ENCODE data around the gene MAFG. TPM values are rescaled to one million over a fixed set of nuclear protein-coding genes. Genes with fewer than 3 reads are reported as not detected.

MAFG gene
- total and polyA plus RNA-seq, 2 experiments from 2014 or later, result 17.2 to 33.4 TPM

DNA sequence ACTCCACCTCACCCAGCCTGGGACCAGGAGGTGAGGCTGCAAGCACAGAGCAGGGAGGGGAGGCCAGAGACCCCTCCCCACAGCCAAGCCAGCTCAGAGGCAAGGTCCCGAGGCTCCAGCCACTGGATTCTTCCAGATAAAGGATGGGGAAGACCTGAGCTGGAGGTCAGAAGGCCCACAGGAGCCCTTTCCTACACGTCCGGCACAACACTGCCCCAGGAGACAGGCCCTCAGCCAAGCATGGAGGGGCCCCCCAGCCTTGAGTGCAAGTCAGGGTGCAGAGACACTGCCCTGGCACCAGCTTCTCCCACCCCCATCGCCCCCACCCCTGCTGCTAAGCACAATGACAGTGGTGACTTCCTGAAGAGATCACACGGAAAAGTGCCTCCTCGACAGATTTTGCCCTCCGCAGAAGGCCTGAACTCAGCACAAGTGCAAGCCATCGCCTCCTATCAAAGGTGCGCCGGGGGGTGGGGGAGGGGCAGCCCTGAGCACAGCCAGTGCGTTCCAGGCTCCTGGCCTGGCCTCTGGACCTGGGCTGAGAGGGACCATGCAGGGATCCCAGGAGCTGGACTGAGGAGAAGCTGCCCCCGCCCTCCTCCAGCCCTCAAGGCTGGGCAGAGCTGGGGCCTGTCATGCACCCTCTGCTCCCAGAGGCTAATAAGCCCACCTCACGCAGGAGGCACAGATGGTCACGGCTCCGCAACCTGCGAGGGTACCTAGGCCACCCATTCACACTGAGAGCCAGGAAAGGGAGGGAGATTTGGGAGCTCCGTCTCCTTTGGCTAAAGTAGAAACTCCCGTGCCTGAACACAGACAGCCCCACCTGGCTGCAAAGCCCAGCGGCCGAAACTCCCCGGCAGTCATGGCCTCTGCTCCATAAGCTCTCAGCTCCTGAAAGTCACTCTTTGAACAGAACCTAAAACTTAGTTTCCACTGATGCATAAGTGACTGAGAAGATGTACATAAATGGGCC is 2.7 kb downstream of the MAFG start (continued):
- TF ChIP-seq, protein P1, sequence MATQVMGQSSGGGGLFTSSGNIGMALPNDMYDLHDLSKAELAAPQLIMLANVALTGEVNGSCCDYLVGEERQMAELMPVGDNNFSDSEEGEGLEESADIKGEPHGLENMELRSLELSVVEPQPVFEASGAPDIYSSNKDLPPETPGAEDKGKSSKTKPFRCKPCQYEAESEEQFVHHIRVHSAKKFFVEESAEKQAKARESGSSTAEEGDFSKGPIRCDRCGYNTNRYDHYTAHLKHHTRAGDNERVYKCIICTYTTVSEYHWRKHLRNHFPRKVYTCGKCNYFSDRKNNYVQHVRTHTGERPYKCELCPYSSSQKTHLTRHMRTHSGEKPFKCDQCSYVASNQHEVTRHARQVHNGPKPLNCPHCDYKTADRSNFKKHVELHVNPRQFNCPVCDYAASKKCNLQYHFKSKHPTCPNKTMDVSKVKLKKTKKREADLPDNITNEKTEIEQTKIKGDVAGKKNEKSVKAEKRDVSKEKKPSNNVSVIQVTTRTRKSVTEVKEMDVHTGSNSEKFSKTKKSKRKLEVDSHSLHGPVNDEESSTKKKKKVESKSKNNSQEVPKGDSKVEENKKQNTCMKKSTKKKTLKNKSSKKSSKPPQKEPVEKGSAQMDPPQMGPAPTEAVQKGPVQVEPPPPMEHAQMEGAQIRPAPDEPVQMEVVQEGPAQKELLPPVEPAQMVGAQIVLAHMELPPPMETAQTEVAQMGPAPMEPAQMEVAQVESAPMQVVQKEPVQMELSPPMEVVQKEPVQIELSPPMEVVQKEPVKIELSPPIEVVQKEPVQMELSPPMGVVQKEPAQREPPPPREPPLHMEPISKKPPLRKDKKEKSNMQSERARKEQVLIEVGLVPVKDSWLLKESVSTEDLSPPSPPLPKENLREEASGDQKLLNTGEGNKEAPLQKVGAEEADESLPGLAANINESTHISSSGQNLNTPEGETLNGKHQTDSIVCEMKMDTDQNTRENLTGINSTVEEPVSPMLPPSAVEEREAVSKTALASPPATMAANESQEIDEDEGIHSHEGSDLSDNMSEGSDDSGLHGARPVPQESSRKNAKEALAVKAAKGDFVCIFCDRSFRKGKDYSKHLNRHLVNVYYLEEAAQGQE (IDR thresholded peaks at IDR 0.05; ENCODE audit: unreplicated experiment), result no peak
- TF ChIP-seq JUNB (IDR thresholded peaks at IDR 0.05; ENCODE audit: unreplicated experiment), result no peak
- TF ChIP-seq, protein P2, sequence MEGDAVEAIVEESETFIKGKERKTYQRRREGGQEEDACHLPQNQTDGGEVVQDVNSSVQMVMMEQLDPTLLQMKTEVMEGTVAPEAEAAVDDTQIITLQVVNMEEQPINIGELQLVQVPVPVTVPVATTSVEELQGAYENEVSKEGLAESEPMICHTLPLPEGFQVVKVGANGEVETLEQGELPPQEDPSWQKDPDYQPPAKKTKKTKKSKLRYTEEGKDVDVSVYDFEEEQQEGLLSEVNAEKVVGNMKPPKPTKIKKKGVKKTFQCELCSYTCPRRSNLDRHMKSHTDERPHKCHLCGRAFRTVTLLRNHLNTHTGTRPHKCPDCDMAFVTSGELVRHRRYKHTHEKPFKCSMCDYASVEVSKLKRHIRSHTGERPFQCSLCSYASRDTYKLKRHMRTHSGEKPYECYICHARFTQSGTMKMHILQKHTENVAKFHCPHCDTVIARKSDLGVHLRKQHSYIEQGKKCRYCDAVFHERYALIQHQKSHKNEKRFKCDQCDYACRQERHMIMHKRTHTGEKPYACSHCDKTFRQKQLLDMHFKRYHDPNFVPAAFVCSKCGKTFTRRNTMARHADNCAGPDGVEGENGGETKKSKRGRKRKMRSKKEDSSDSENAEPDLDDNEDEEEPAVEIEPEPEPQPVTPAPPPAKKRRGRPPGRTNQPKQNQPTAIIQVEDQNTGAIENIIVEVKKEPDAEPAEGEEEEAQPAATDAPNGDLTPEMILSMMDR (conservative IDR thresholded peaks at IDR 0.05; ENCODE audit: low read depth in 2 of 2), result no peak

DNA sequence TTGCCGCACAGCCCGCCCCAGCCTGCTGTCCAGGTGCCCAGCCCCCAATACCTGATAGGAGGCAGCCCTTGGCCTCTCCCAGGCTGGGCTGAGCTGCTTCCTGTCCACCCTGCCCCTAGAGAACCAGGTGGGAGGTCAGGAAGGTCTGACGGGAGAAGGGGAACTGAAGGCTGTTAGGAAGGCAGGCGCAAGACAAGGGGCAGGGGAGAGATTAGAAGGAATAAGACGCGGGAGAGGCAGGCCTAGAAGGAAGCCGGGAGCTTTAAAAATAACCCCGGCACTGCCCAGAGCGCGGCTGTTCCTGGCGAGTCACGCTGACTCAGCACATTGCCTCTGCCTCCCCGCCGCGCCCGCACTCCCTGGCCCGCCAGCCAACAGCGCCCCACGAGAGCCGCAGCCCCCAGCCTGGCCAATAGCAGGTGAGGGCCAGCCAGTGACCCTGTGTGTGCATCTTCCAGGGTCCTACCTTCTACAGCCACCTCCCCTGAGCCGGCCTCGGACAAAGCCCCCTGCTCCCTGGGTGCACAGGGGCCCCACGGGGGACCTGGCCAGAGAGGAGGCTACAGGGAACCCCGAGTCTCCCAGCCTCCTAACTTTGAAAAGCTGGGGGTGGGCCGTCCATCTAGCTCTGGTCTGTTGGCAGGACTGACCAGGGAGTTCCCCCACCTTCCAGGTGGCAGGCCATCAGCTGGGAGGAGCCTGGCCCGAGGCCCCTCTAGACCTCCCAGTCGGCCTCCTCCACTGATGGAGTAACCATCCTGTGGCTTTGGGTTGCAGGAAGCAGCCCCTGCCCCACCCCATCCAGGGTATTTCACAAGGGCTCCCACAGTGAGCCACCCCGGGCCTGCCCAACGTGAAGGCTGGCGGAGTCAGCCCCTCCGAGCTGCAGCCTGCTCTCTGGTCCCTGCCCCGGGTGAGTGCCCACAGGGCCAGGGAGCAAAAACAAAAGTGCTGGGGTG is 4.0 kb downstream of the MAFG start:
- H3K36me3 Mint-ChIP-seq (ENCODE audit: low read depth), result peaks cover 33% of the 10 kb centered on the region
- H3K27ac Mint-ChIP-seq, result peak overlapping the region; percentile 100
- no peaks in the 10 kb centered on the region; the same call in 2 of the 3 replicates for H3K9me3 Mint-ChIP-seq
- Histone ChIP-seq H3K4me3 (peak overlapping the region; percentile 53), H3K79me2 (replicated peaks; ENCODE audit: insufficient read depth) (peaks cover 77% of the 10 kb centered on the region), H3K27ac (ENCODE audit: low read depth) (peak overlapping the region; percentile 95), H3K4me1 (ENCODE audit: insufficient read depth) (peaks cover 26% of the 10 kb centered on the region; the same call in 1 of the 2 replicates), H3F3A (replicated peaks; ENCODE audit: low read depth) (peaks cover 30% of the 10 kb centered on the region), H4K20me1 (replicated peaks; ENCODE audit: insufficient read depth) (peaks cover 19% of the 10 kb centered on the region), H3K27me3 (ENCODE audit: insufficient read depth) (peaks cover 3% of the 10 kb centered on the region; the same call in 1 of the 2 replicates), H3K4me2 (peak overlapping the region; percentile 96), H2AFZ (no peak overlapping the region), H3K9me2 (ENCODE audit: insufficient read depth) (no peaks in the 10 kb centered on the region), H3K36me3 (ENCODE audit: insufficient read depth) (no peaks in the 10 kb centered on the region; the same call in 1 of the 2 replicates)
- peaks cover 32% of the 10 kb centered on the region for H3K27me3 Mint-ChIP-seq (ENCODE audit: insufficient read depth, low read depth, poor library complexity)
- peak; percentile 84 for DNase-seq (ENCODE audit: low spot score)
- peak overlapping the region; percentile 85 for H3K4me3 Mint-ChIP-seq
- peaks cover 47% of the 10 kb centered on the region for H3K4me1 Mint-ChIP-seq
- ATAC-seq, result peak; percentile 22
- no peak for TF ChIP-seq EZH2 (IDR thresholded peaks at IDR 0.05; ENCODE audit: low read depth, unreplicated experiment)
- TF ChIP-seq CREB1 (CRISPR knock-in tag; IDR thresholded peaks at IDR 0.05; ENCODE audit: low read depth), result no peak
- TF ChIP-seq, protein P2 (conservative IDR thresholded peaks at IDR 0.05; ENCODE audit: low read depth in 2 of 2), result no peak
- TF ChIP-seq STAT1 (IDR thresholded peaks at IDR 0.05; ENCODE audit: unreplicated experiment), result no peak
- TF ChIP-seq ZNF331 (CRISPR knock-in tag; IDR thresholded peaks at IDR 0.05; ENCODE audit: low read depth), result no peak
